ENCODE results near the gene KRTAP10-2. TPM values are rescaled to one million over a fixed set of nuclear protein-coding genes. Genes with fewer than 3 reads are reported as not detected.

The KRTAP10-2 gene
- total and polyA plus RNA-seq, 5 donors, result 0.11 TPM; not detected in 4

DNA sequence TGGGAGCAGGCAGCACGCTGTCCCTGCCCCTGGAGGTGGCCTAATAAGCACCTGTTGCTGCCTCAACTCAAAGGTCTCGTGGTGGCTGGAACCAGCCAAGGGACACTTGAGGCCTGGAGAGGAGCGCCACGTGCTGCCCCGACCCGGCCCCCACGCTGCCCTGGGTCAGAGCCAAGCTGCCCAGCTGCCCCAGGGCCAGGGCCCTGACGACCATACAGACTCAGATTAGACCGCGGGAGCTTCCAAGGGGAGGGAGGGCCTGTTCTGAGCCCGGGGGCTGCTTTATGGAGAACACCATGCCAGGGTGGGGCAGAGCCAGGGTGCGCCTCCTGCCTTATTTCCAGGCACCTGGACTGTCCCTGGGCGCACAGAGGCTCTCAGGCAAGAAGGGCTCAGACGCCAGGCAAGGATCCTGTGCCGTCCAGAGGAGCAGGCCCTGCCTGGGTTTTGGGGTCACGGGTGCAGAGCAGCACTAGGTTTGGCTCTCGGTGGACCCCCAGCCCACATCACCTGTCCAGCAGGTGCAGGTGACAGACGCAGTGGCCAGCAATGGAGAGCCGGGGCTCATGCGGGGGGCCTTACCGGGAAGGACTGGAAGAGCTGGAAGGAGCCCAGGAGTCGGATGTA, 29.9 kb downstream of the KRTAP10-2 start:
- intact Hi-C loops (cut with DNase I), result no loop called here

GRCh38 chr21:44520326-44521300, 30.7 kb downstream of the KRTAP10-2 start:
- Histone ChIP-seq H3K27me3 (ENCODE audit: control insufficient read depth, insufficient read depth) (no peaks in the 10 kb centered on the region), H3K27ac (ENCODE audit: low read length) (no peak overlapping the region), H3K4me1 (ENCODE audit: control insufficient read depth, insufficient read depth, low read length) (no peaks in the 10 kb centered on the region), H3K9me3 (ENCODE audit: control insufficient read depth, low read length) (no peaks in the 10 kb centered on the region), H3K4me3 (ENCODE audit: low read length) (no peak overlapping the region)
- WGBS, result 85% methylated on average over 31 of the region's 31 CpGs
- ATAC-seq, result no peak
- DNase-seq, result peak in 2 of 3 donors; percentile 35 to 40
- intact Hi-C loops (cut with DNase I), result no loop called here

More for the DNA sequence above, 29.9 kb downstream of the KRTAP10-2 start:
- no peaks in the 10 kb centered on the region for H3K4me1 ChIP-seq (ENCODE audit: control insufficient read depth, insufficient read depth, low read length)
- H3K27ac ChIP-seq (ENCODE audit: low read length), result no peak overlapping the region
- WGBS, result 86% methylated on average over 22 of the region's 22 CpGs
- H3K4me3 ChIP-seq (ENCODE audit: low read length), result no peak overlapping the region
- DNase-seq (peak in 2 of 3 donors; percentile 27 to 47), ATAC-seq (peak in 1 of 2 donors; percentile 10)
- no peaks in the 10 kb centered on the region for H3K27me3 ChIP-seq (ENCODE audit: control insufficient read depth, insufficient read depth)
- no peaks in the 10 kb centered on the region for H3K9me3 ChIP-seq (ENCODE audit: control insufficient read depth, low read length)

DNA sequence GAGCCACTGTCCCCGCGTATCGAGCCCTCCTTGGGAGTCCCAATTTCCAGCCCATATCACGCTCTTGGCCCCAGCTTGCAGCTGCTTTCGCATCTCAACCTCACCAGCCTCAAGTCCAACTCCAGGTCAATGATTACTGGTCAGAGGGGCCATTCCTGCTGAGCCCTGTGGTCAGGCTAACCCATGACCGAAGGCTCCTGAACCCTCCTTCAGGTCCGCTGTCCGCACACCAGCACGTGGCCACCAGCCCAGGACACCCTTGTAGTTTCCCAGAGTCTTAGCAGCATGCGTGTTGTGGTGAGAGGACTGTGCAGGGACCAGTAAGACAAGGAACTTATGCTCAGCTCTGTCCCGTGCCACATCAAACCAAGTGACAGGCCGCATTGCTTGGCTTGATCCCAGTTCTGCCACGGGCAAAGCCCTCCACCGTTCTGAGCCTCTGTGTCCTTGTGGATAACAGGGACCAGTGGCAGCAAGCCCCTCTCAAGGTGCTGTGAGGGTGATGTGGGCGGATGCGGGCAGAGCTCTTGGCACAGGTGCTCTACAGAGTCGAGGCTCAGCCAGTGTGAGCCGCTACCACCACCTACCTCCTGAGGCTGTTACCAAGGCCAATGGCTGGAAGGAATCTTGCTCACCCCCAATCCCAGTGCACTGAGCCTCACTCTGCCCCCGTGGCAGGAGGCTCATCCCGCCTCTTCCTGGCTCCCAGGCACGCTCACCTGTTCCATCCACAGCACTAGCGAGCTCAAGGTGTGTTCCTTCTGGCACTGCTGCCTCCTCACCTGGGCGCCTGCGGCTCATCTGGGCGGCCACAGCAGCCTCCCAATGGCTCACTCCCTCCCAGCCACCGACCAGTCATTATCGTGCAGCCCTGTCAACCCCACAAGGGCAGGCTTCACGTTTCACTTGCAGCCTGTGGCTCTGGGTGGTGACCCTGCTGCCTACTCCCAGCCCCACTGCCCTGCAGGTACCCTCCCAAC, 31.7 kb downstream of the KRTAP10-2 start:
- intact Hi-C loops (cut with DNase I), result loop anchor here in 2 of 4 donors (10.0 kb wide), 2 partner anchors 235 to 275 kb away; no protein-coding TSS in a partner anchor
- no peaks in the 10 kb centered on the region for H3K9me3 ChIP-seq (ENCODE audit: control insufficient read depth, low read length)
- ATAC-seq (no peak), DNase-seq (peak in 2 of 3 donors; percentile 26 to 33)
- 90% methylated on average over 28 of the region's 28 CpGs for WGBS
- no peaks in the 10 kb centered on the region for H3K4me1 ChIP-seq (ENCODE audit: control insufficient read depth, insufficient read depth, low read length)
- H3K27ac ChIP-seq (ENCODE audit: low read length), result no peak overlapping the region
- H3K4me3 ChIP-seq (ENCODE audit: low read length), result no peak overlapping the region
- no peaks in the 10 kb centered on the region for H3K27me3 ChIP-seq (ENCODE audit: control insufficient read depth, insufficient read depth)

DNA sequence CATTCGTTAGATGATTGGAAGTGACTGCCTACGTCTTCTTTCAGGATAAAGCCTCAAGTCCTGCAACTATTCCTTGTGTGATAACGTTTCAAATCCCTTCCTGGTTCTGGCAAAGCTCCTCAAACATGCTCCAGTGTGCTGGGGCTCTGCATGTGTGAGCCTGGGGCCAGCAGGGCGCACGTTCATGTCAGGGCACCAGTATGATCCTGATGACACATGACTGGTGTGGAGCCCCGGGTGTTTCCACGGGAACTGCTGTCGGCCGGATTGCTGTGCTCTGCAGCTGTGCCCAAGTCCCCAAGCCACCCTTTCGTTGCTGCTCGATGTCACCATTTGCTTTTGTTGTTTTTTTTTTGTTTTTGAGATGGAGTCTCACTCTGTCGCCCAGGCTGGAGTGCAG, 32.6 kb downstream of the KRTAP10-2 start:
- intact Hi-C loops (cut with DNase I), result loop anchor here in 2 of 4 donors (10.0 kb wide), 2 partner anchors 236 to 276 kb away; no protein-coding TSS in a partner anchor
- Histone ChIP-seq H3K4me3 (ENCODE audit: low read length) (no peak overlapping the region), H3K4me1 (ENCODE audit: control insufficient read depth, insufficient read depth, low read length) (no peaks in the 10 kb centered on the region), H3K9me3 (ENCODE audit: control insufficient read depth, low read length) (no peaks in the 10 kb centered on the region), H3K27ac (ENCODE audit: low read length) (no peak overlapping the region), H3K27me3 (ENCODE audit: control insufficient read depth, insufficient read depth) (no peaks in the 10 kb centered on the region)
- WGBS, result 74% methylated on average over 12 of the region's 12 CpGs
- ATAC-seq (no peak), DNase-seq (peak in 1 of 3 donors; percentile 23)

DNA sequence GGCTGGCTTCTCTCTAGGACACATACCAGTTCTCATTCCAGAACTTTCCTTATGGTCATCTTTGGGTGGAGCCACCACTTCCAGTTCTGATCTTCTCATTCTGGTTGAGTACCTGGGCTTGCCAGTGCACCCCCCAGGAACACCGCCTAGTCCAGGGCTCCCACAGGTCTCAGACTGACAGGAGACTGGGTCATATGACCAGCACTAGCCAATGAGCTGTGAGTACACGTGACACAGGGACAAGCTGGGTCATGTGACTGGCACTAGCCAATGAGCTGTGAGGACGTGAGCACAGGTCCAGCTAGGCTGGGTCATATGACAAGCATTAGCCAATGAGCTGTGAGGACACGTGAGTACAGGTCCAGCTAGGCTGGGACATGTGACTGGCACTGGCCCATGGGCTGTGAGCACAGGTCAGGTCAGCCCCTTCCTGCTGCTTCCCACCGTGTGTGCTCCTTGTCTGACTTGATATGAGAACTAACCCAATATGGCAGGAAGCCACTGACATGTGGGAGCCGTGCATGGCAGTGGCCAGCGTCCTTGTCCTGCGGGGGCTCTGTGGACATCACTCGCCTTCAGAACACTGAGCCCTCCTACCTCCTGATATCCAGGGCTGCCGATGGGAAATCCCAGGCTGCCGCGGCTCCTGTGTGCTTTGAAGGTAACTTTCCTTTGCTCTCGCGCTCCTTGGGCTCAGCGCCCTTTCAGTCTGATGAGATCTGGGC, 34.0 kb downstream of the KRTAP10-2 start:
- Histone ChIP-seq H3K4me1 (ENCODE audit: control insufficient read depth, insufficient read depth, low read length) (no peaks in the 10 kb centered on the region), H3K27me3 (ENCODE audit: control insufficient read depth, insufficient read depth) (no peaks in the 10 kb centered on the region), H3K27ac (ENCODE audit: low read length) (no peak overlapping the region), H3K9me3 (ENCODE audit: control insufficient read depth, low read length) (no peaks in the 10 kb centered on the region), H3K4me3 (ENCODE audit: low read length) (no peak overlapping the region)
- intact Hi-C loops (cut with DNase I), result loop anchor here in 2 of 4 donors (10.0 kb wide), 2 partner anchors 237 to 277 kb away; no protein-coding TSS in a partner anchor
- ATAC-seq (no peak), DNase-seq (peak in 2 of 3 donors; percentile 3 to 37)
- 75% methylated on average over 15 of the region's 15 CpGs for WGBS

DNA sequence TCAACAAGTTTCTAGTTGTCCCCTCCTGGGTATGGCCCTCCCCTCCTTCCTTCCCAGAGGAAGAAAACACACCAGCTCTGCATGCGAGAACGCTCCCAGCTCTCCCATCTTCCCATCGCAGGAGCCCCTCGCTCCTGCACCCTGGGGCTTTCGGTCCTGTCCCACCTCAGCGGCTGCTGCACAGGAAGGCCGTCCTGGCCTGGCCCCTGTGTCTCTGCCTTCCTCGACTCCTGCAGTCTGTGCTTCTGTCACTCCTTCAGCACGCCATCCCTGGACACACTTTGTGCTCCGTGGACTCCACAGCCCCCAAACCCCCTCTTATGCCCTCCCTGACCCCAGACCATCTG, 34.5 kb downstream of the KRTAP10-2 start:
- Histone ChIP-seq H3K4me1 (ENCODE audit: control insufficient read depth, insufficient read depth, low read length) (no peaks in the 10 kb centered on the region), H3K4me3 (ENCODE audit: low read length) (no peak overlapping the region), H3K27ac (ENCODE audit: low read length) (no peak overlapping the region), H3K9me3 (ENCODE audit: control insufficient read depth, low read length) (no peaks in the 10 kb centered on the region), H3K27me3 (ENCODE audit: control insufficient read depth, insufficient read depth) (no peaks in the 10 kb centered on the region)
- intact Hi-C loops (cut with DNase I), result loop anchor here in 2 of 4 donors (10.0 kb wide), 2 partner anchors 238 to 278 kb away; no protein-coding TSS in a partner anchor
- DNase-seq, result peak in 1 of 3 donors; percentile 30
- no peak for ATAC-seq
- WGBS, result 87% methylated on average over 10 of the region's 10 CpGs

DNA sequence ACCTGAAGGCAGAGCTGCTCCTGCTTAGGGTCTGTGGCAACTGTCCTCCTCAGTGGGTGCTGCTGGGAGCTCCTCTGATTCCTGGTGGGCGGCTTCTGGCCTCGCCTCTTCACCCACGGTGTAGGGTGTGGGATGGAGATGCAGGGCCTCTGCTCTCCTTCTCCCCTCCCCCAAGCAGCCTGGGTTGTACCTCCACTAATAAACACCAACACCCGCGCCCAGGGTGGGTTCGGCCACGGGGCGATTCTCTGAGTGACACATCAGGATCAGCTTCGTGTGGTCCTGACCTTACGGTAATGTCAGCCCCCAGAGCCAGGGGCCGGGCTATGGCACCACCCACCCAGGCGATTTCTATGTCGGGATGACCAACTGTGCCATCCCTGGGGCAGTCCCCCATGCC, 35.0 kb downstream of the KRTAP10-2 start:
- Histone ChIP-seq H3K4me1 (ENCODE audit: control insufficient read depth, insufficient read depth, low read length) (no peaks in the 10 kb centered on the region), H3K27me3 (ENCODE audit: control insufficient read depth, insufficient read depth) (no peaks in the 10 kb centered on the region), H3K4me3 (ENCODE audit: low read length) (no peak overlapping the region), H3K27ac (ENCODE audit: low read length) (no peak overlapping the region), H3K9me3 (ENCODE audit: control insufficient read depth, low read length) (no peaks in the 10 kb centered on the region)
- ATAC-seq (no peak), DNase-seq (peak in 2 of 3 donors; percentile 3 to 37)
- intact Hi-C loops (cut with DNase I), result loop anchor here in 2 of 4 donors (10.0 kb wide), 2 partner anchors 238 to 278 kb away; no protein-coding TSS in a partner anchor
- 91% methylated on average over 13 of the region's 13 CpGs for WGBS

GRCh38 chr21:44515359-44516165, 35.7 kb downstream of the KRTAP10-2 start:
- 87% methylated on average over 32 of the region's 32 CpGs for whole genome bisulfite sequencing
- ATAC-seq (no peak), DNase-seq (peak in 2 of 3 donors; percentile 2 to 27)
- Histone ChIP-seq H3K27ac (ENCODE audit: low read length) (no peak overlapping the region), H3K9me3 (ENCODE audit: control insufficient read depth, low read length) (no peaks in the 10 kb centered on the region), H3K4me3 (ENCODE audit: low read length) (no peak overlapping the region), H3K27me3 (ENCODE audit: control insufficient read depth, insufficient read depth) (no peaks in the 10 kb centered on the region), H3K4me1 (ENCODE audit: control insufficient read depth, insufficient read depth, low read length) (no peaks in the 10 kb centered on the region)
- intact Hi-C loops (cut with DNase I), result loop anchor here in 2 of 4 donors (10.0 kb wide), 2 partner anchors 239 to 279 kb away; no protein-coding TSS in a partner anchor

GRCh38 chr21:44514746-44515358, 36.5 kb downstream of the KRTAP10-2 start:
- intact Hi-C loops (cut with DNase I), result loop anchor here in 2 of 4 donors (10.0 kb wide), 2 partner anchors 240 to 280 kb away; no protein-coding TSS in a partner anchor
- Histone ChIP-seq H3K9me3 (ENCODE audit: control insufficient read depth, low read length) (no peaks in the 10 kb centered on the region), H3K4me1 (ENCODE audit: control insufficient read depth, insufficient read depth, low read length) (no peaks in the 10 kb centered on the region), H3K4me3 (ENCODE audit: low read length) (no peak overlapping the region), H3K27ac (ENCODE audit: low read length) (no peak overlapping the region), H3K27me3 (ENCODE audit: control insufficient read depth, insufficient read depth) (no peaks in the 10 kb centered on the region)
- 81% methylated on average over 11 of the region's 11 CpGs for WGBS
- DNase-seq (peak in 2 of 3 donors; percentile 4 to 30), ATAC-seq (no peak)

All from right cardiac atrium (tissue), 5 donors.